HL-60 (cell line): Measurements from ENCODE around the gene MAP4K4.

ENCODE experiments used
- DNase-seq, 2 experiments: peaks; one replicate each; pipeline ENCODE4 v3.0.0-alpha.2; 2010 to 2020; ENCODE audit warnings: low read depth in 1 of 2, low spot score in 1 of 2
- H3K27ac ChIP-seq: fragments of 250-450 bp; sonication (Bioruptor Pico); replicated peaks from 2 replicates; pipeline ENCODE4 v1.5.1; 2020; ENCODE audit warnings: mild to moderate bottlenecking, moderate library complexity
- H3K27me3 ChIP-seq: fragments of 250-450 bp; sonication (Bioruptor Pico); 2 replicates; pipeline ENCODE4 v1.5.1; 2021; ENCODE audit warnings: mild to moderate bottlenecking, moderate library complexity; ENCODE audit not compliant: insufficient read depth, poor library complexity, severe bottlenecking
- H3K4me3 ChIP-seq: replicated peaks from 2 replicates; pipeline ENCODE4 v1.5.1; 2011; ENCODE audit warnings: mild to moderate bottlenecking, control low read depth, low read length; ENCODE audit not compliant: insufficient read depth
- GABPA ChIP-seq: IDR thresholded peaks from 2 replicates; pipeline ENCODE4 v1.6.1; 2012; ENCODE audit warnings: low read depth
- POLR2AphosphoS5 ChIP-seq: IDR thresholded peaks from 2 replicates; pipeline ENCODE4 v1.6.1; 2012; ENCODE audit warnings: low read depth
- REST ChIP-seq: IDR thresholded peaks from 2 replicates; pipeline ENCODE4 v1.6.1; 2012; ENCODE audit warnings: low read depth; ENCODE audit not compliant: insufficient replicate concordance
- SPI1 ChIP-seq: IDR thresholded peaks from 2 replicates; pipeline ENCODE4 v1.6.1; 2012; ENCODE audit warnings: low read depth, mild to moderate bottlenecking, borderline replicate concordance
- TF ChIP-seq, protein P1 (sequence below): IDR thresholded peaks from one replicate; pipeline ENCODE4 v1.5.1; 2011; ENCODE audit warnings: low read length, control low read depth, inconsistent platforms; ENCODE audit not compliant: insufficient read depth

The MAP4K4 gene

DNA sequence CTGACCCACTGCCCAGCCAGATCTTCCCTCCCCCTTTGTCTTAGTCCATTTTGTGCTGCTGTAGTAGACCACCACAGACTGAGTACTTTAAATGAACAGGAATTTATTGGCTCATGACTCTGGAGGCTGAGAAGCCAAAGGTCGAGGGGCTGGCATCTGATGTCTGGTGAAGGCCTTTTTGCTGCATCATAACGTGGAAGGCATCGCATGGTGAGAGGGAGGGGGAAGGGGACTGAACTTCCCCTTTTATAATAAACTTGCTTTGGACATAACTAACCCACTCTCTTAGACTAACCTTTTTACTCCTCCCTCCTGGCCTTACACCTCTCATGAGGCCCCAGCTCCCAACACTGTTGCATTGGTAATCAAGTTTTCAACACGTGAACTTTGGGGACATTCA lies 83.8 kb downstream of the MAP4K4 start:
- peak overlapping the region; percentile 70 for H3K27ac ChIP-seq
- TF ChIP-seq REST (no peak), GABPA (no peak), POLR2AphosphoS5 (no peak), SPI1 (peak; percentile 67; the same call in 1 of the 2 replicates)
- TF ChIP-seq, protein P1, sequence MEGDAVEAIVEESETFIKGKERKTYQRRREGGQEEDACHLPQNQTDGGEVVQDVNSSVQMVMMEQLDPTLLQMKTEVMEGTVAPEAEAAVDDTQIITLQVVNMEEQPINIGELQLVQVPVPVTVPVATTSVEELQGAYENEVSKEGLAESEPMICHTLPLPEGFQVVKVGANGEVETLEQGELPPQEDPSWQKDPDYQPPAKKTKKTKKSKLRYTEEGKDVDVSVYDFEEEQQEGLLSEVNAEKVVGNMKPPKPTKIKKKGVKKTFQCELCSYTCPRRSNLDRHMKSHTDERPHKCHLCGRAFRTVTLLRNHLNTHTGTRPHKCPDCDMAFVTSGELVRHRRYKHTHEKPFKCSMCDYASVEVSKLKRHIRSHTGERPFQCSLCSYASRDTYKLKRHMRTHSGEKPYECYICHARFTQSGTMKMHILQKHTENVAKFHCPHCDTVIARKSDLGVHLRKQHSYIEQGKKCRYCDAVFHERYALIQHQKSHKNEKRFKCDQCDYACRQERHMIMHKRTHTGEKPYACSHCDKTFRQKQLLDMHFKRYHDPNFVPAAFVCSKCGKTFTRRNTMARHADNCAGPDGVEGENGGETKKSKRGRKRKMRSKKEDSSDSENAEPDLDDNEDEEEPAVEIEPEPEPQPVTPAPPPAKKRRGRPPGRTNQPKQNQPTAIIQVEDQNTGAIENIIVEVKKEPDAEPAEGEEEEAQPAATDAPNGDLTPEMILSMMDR: no peak
- H3K27me3 ChIP-seq: no peaks in the 10 kb centered on the region
- H3K4me3 ChIP-seq: no peak overlapping the region
- DNase-seq: peak; percentile 6 to 81

DNA sequence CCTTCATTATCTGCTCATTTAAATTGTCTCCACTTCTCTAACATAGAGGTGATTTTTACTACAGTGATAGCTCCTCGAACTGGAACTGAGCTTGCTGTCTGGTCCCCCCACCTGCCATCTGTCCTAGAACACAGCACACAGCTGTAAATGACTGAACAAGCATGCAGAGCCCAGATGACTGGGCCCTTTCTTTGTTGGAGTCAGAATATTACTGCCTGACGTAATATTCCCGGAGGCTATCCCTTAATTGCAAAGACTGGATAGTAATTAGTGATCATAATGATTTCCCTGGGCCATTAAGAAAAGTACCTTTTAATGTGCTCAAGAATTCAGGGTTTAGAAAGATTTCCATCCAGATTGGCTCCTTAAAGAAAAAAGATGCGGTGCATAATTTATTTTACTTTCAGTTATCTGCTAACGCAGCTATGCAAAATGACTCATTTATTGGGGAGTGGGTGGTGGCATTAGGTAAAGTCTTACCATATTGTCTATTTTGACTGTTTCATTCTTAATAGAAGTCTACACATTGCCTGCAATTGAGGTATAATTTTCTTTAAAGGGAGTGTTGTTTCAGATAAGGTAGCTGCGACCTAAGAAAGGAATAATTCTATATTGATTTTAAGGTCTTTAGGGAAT lies 84.4 kb downstream of the MAP4K4 start:
- Histone ChIP-seq H3K4me3 (no peak overlapping the region), H3K27ac (peak overlapping the region; percentile 70), H3K27me3 (no peaks in the 10 kb centered on the region)
- no peak for DNase-seq
- TF ChIP-seq POLR2AphosphoS5 (no peak), SPI1 (no peak), GABPA (no peak), REST (no peak)
- TF ChIP-seq, protein P1: no peak

DNA sequence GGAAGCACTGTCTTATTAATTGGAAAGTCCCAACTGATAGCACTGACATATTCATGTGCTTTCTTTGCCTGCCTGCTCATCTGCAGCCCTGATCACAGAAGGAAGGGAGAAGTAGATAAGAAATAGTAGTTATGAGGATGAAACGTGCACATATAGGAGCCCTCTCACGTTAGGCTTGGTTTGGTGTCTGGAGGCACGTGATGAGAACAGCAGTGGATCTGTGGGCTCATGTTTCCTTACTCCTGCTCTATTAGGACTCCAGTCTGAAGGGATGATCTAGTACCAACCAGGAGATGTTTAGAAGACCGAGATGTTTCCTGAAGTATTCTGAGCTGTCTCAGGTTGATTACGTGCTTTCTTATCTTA lies 84.9 kb downstream of the MAP4K4 start:
- DNase-seq: peak in 1 of 2 experiments; percentile 23
- Histone ChIP-seq H3K27me3 (no peaks in the 10 kb centered on the region), H3K4me3 (no peak overlapping the region), H3K27ac (peak overlapping the region; percentile 70; the same call in 1 of the 2 replicates)
- TF ChIP-seq REST (no peak), POLR2AphosphoS5 (no peak), SPI1 (no peak), GABPA (no peak)
- TF ChIP-seq, protein P1: no peak
